K562 treated with DMSO at 1 percent for 24 hours (cell line): ENCODE results near the gene MYL7. TPM values are rescaled to one million over a fixed set of nuclear protein-coding genes. Genes with fewer than 3 reads are reported as not detected.

ENCODE experiments used
- total RNA-seq: library from RNA; unstranded; fragments of 300-600 nt; gene quantifications from 2 replicates; pipeline ENCODE4 v1.2.3, GENCODE V29; 2022; ENCODE audit warnings: low read depth; ENCODE audit not compliant: insufficient read depth

Gene MYL7, protein sequence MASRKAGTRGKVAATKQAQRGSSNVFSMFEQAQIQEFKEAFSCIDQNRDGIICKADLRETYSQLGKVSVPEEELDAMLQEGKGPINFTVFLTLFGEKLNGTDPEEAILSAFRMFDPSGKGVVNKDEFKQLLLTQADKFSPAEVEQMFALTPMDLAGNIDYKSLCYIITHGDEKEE
- not detected in 2 replicates for total RNA-seq

GRCh38 chr7:44141221-44141850 is at the start of gene MYL7:
Gene MYL7, minus strand, starts transcription at chr7:44141332. Its CDS starts 27 bp downstream, at chr7:44141305.

GRCh38 chr7:44189286-44189992 is 48.3 kb upstream of the MYL7 start, which contains the start of gene GCK:
Gene GCK, minus strand, starts transcription at chr7:44189439. Its CDS starts 486 bp downstream, at chr7:44188953.

GRCh38 chr7:44123190-44124003 is 17.7 kb downstream of the MYL7 start, which contains the start of gene POLD2:
Gene POLD2, minus strand, starts transcription at chr7:44123548. Its CDS starts 1,495 bp downstream, at chr7:44122053.

DNA sequence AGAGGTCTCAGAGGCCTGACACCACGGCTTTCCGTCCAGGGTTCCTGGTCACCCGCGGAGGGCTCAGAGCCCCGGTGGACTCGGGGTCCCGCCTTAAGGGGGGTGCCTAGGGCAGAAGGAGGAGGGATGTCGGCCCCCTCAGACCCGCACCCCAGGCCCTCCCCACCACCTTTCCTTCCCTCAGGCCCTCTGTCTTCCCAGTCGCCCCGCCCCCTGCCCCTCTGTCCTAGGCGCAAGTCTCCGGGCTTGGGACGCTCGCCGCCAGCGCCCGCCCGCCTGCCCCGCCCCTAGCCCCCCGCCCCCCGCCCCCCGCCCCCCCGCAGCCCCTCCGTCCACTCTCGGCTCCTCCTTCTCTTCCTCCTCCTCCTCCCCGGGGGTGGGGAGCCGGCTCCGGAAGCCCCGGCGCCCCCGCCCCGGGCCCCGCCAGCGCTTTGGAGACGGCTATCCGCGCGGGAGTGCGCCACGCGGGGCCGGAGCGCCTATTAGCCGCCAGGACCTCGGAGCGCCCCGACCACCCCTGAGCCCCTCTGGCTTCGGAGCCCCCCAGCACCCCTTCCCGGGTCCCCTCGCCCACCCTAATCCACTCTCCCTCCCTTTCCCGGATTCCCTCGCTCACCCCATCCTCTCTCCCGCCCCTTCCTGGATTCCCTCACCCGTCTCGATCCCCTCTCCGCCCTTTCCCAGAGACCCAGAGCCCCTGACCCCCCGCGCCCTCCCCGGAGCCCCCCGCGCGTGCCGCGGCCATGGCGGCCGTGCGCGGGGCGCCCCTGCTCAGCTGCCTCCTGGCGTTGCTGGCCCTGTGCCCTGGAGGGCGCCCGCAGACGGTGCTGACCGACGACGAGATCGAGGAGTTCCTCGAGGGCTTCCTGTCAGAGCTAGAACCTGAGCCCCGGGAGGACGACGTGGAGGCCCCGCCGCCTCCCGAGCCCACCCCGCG is 36.9 kb downstream of the MYL7 start, which contains the start of gene AEBP1:
TSS of gene AEBP1 (plus strand) at position 423 of the 937 bp plus-strand sequence. CDS start at position 744, 321 bp downstream.

Other genes starting within 250 kb of the MYL7 start
- 25.8 and 33.3 TPM in 2 replicates for gene URGCP, start 234.7 kb downstream of the MYL7 start, total RNA-seq
- gene UBE2D4, start 214.9 kb downstream of the MYL7 start, total RNA-seq: 9.7 and 12.0 TPM in 2 replicates
- gene SPDYE1, start 143.4 kb downstream of the MYL7 start, total RNA-seq: not detected in 2 replicates
- gene DBNL, start 96.6 kb downstream of the MYL7 start, total RNA-seq: 57.0 and 64.1 TPM in 2 replicates
- gene PGAM2, start 75.8 kb downstream of the MYL7 start, total RNA-seq: not detected in 2 replicates
- gene POLM, start 58.8 kb downstream of the MYL7 start, total RNA-seq: 11.0 and 16.8 TPM in 2 replicates
- gene AEBP1, start 37.0 kb downstream of the MYL7 start, total RNA-seq: 0.24 and 0.39 TPM in 2 replicates
- gene POLD2, start 17.8 kb downstream of the MYL7 start, total RNA-seq: 128 and 147 TPM in 2 replicates
- 0.78 and 2.3 TPM in 2 replicates for gene GCK, start 48.1 kb upstream of the MYL7 start, total RNA-seq
- 108 and 112 TPM in 2 replicates for gene YKT6, start 59.6 kb upstream of the MYL7 start, total RNA-seq
- gene CAMK2B, start 184.3 kb upstream of the MYL7 start, total RNA-seq: not detected in 2 replicates